Osteoblast (primary cell): Measurements from ENCODE around the gene TEX2. TPM values are rescaled to one million over a fixed set of nuclear protein-coding genes. Genes with fewer than 3 reads are reported as not detected.

ENCODE experiments used
- DNase-seq: peaks from one replicate; pipeline ENCODE4 v3.0.0; 2011; ENCODE audit warnings: low spot score, mixed read lengths; ENCODE audit not compliant: insufficient read length; ENCODE audit errors: missing footprints
- H2AFZ ChIP-seq: 2 replicates; pipeline ENCODE4 v1.6.0; 2011; ENCODE audit warnings: mild to moderate bottlenecking, low read length
- H3K27ac ChIP-seq: 2 replicates; pipeline ENCODE4 v1.5.1; 2011; ENCODE audit warnings: mild to moderate bottlenecking, low read depth, low read length, moderate library complexity
- H3K27me3 ChIP-seq: 2 replicates; pipeline ENCODE4 v1.6.0; 2012; ENCODE audit warnings: mild to moderate bottlenecking, control low read depth, inconsistent platforms, low read length, moderate library complexity; ENCODE audit not compliant: insufficient read depth
- H3K36me3 ChIP-seq: 2 replicates; pipeline ENCODE4 v1.5.1; 2011; ENCODE audit warnings: mild to moderate bottlenecking, low read length, control low read depth, moderate library complexity; ENCODE audit not compliant: insufficient read depth
- H3K4me1 ChIP-seq: 2 replicates; pipeline ENCODE4 v1.5.1; 2011; ENCODE audit warnings: mild to moderate bottlenecking, low read length, control low read depth, moderate library complexity; ENCODE audit not compliant: insufficient read depth
- H3K4me2 ChIP-seq: 2 replicates; pipeline ENCODE4 v1.6.0; 2011; ENCODE audit warnings: mild to moderate bottlenecking, low read length; ENCODE audit not compliant: insufficient read depth
- H3K4me3 ChIP-seq: fragments of 200-600 bp; sonication (generic); 3 replicates; pipeline ENCODE4 v1.5.1; 2012; ENCODE audit warnings: mild to moderate bottlenecking, low read length, inconsistent platforms; ENCODE audit not compliant: insufficient read depth
- H3K79me2 ChIP-seq: 2 replicates; pipeline ENCODE4 v1.6.0; 2012; ENCODE audit warnings: mild to moderate bottlenecking, low read length, control low read depth, inconsistent platforms; ENCODE audit not compliant: insufficient read depth
- H3K9me3 ChIP-seq: 2 replicates; pipeline ENCODE4 v1.5.1; 2011; ENCODE audit warnings: low read depth, low read length, control low read depth
- H4K20me1 ChIP-seq: 2 replicates; pipeline ENCODE4 v1.6.0; 2012; ENCODE audit warnings: mild to moderate bottlenecking, low read length, control low read depth; ENCODE audit not compliant: insufficient read depth
- total RNA-seq: library from RNA; depleted of rRNA; stranded (reverse); fragments of >200 nt; gene quantifications from 2 replicates; pipeline ENCODE4 v1.2.3, GENCODE V29; 2012
- TF ChIP-seq, protein P1 (sequence below): IDR thresholded peaks from 2 replicates; pipeline ENCODE4 v1.5.1; 2011; ENCODE audit warnings: mild to moderate bottlenecking, low read depth, low read length, moderate library complexity; ENCODE audit errors: extremely low read depth

The TEX2 gene
- total RNA-seq, 1 donor = 17.7 TPM

- Histone ChIP-seq H3K27ac (no peak overlapping the region), H3K27me3 (no peaks in the 10 kb centered on the region), H3K4me1 (no peaks in the 10 kb centered on the region), H3K4me2 (no peak overlapping the region), H3K9me3 (no peaks in the 10 kb centered on the region), H3K4me3 (no peak overlapping the region), H2AFZ (no peak overlapping the region), H4K20me1 (no peaks in the 10 kb centered on the region), H3K79me2 (no peaks in the 10 kb centered on the region), H3K36me3 (peaks cover 28% of the 10 kb centered on the region)
- peak; percentile 73 for DNase-seq
- TF ChIP-seq, protein P1, sequence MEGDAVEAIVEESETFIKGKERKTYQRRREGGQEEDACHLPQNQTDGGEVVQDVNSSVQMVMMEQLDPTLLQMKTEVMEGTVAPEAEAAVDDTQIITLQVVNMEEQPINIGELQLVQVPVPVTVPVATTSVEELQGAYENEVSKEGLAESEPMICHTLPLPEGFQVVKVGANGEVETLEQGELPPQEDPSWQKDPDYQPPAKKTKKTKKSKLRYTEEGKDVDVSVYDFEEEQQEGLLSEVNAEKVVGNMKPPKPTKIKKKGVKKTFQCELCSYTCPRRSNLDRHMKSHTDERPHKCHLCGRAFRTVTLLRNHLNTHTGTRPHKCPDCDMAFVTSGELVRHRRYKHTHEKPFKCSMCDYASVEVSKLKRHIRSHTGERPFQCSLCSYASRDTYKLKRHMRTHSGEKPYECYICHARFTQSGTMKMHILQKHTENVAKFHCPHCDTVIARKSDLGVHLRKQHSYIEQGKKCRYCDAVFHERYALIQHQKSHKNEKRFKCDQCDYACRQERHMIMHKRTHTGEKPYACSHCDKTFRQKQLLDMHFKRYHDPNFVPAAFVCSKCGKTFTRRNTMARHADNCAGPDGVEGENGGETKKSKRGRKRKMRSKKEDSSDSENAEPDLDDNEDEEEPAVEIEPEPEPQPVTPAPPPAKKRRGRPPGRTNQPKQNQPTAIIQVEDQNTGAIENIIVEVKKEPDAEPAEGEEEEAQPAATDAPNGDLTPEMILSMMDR = no peak
Observed at GRCh38 chr17:64155129-64155528, 107.9 kb downstream of the TEX2 start.

GRCh38 chr17:64154717-64155116 is 108.3 kb downstream of the TEX2 start:
- Histone ChIP-seq H4K20me1 (no peaks in the 10 kb centered on the region), H3K9me3 (no peaks in the 10 kb centered on the region), H3K27me3 (no peaks in the 10 kb centered on the region), H2AFZ (no peak overlapping the region), H3K4me2 (no peak overlapping the region), H3K4me3 (no peak overlapping the region), H3K79me2 (no peaks in the 10 kb centered on the region), H3K27ac (no peak overlapping the region), H3K4me1 (no peaks in the 10 kb centered on the region), H3K36me3 (peaks cover 28% of the 10 kb centered on the region)
- TF ChIP-seq, protein P1 = no peak
- no peak for DNase-seq

GRCh38 chr17:64154313-64154695 is 108.8 kb downstream of the TEX2 start:
- Histone ChIP-seq H4K20me1 (no peaks in the 10 kb centered on the region), H3K9me3 (no peaks in the 10 kb centered on the region), H3K27me3 (no peaks in the 10 kb centered on the region), H2AFZ (no peak overlapping the region), H3K27ac (no peak overlapping the region), H3K36me3 (peaks cover 28% of the 10 kb centered on the region), H3K79me2 (no peaks in the 10 kb centered on the region), H3K4me2 (no peak overlapping the region), H3K4me1 (no peaks in the 10 kb centered on the region), H3K4me3 (no peak overlapping the region)
- DNase-seq = no peak
- TF ChIP-seq, protein P1 = no peak

GRCh38 chr17:64153565-64154312 is 109.3 kb downstream of the TEX2 start:
- no peaks in the 10 kb centered on the region for H3K4me1 ChIP-seq
- H3K4me3 ChIP-seq = no peak overlapping the region

More at GRCh38 chr17:64153565-64154312, 109.3 kb downstream of the TEX2 start:
- no peak overlapping the region for H3K4me2 ChIP-seq
- H3K36me3 ChIP-seq = peaks cover 28% of the 10 kb centered on the region
- no peaks in the 10 kb centered on the region for H3K9me3 ChIP-seq
- TF ChIP-seq, protein P1 = no peak
- H4K20me1 ChIP-seq = no peaks in the 10 kb centered on the region
- no peak for DNase-seq
- H3K79me2 ChIP-seq = no peaks in the 10 kb centered on the region
- no peaks in the 10 kb centered on the region for H3K27me3 ChIP-seq
- no peak overlapping the region for H2AFZ ChIP-seq
- H3K27ac ChIP-seq = no peak overlapping the region
